DMS114 treated with DMSO at 0.1 percent for 48 hours (cell line): ENCODE results near the gene WDR90.
A peak's percentile ranks its signal among the peaks of the same experiment; 100 is the strongest.

ENCODE experiments used
- DNase-seq: peaks from one replicate; lab custom pipeline; 2025; ENCODE audit not compliant: unreplicated experiment; lab: John Stamatoyannopoulos, UW

The WDR90 gene

GRCh38 chr16:674968-675883 is 26.1 kb downstream of the WDR90 start, which contains the start of gene RHBDL1:
TSS of gene RHBDL1 (plus strand) at chr16:675671. CDS start at chr16:675791, 120 bp downstream.
- no peak for DNase-seq

- DNase-seq = no peak
Measured at GRCh38 chr16:675884-676564, 26.9 kb downstream of the WDR90 start.

GRCh38 chr16:676565-676902 is 27.4 kb downstream of the WDR90 start:
- DNase-seq = no peak

- no peak for DNase-seq
Measured at GRCh38 chr16:676913-677312, 27.7 kb downstream of the WDR90 start.

GRCh38 chr16:677316-678190 is 28.4 kb downstream of the WDR90 start:
- no peak for DNase-seq

- DNase-seq = no peak
Measured at GRCh38 chr16:678209-678857, 29.2 kb downstream of the WDR90 start.

GRCh38 chr16:678858-679813 is 30.0 kb downstream of the WDR90 start:
- peak; percentile 23 for DNase-seq

GRCh38 chr16:679814-680624 is 30.9 kb downstream of the WDR90 start, which contains the start of gene STUB1:
TSS of gene STUB1 (plus strand) at chr16:680410. CDS start at chr16:680526, 116 bp downstream.
- DNase-seq = peak; percentile 70

GRCh38 chr16:680625-680945 is 31.4 kb downstream of the WDR90 start:
- DNase-seq = no peak

- DNase-seq = no peak
Measured at GRCh38 chr16:680967-681745, 32.0 kb downstream of the WDR90 start.

GRCh38 chr16:681746-682427 is 32.7 kb downstream of the WDR90 start:
- no peak for DNase-seq

- DNase-seq = no peak
Measured at GRCh38 chr16:682493-683395, 33.6 kb downstream of the WDR90 start.

- no peak for DNase-seq
Measured at GRCh38 chr16:683396-684070, 34.4 kb downstream of the WDR90 start.

- no peak for DNase-seq
Measured at GRCh38 chr16:684071-684794, 35.1 kb downstream of the WDR90 start, which contains the start of gene JMJD8. TSS of gene JMJD8 (minus strand) at chr16:684334. CDS start at chr16:684319, 15 bp downstream.
